ENCODE data around the gene PGM1. TPM values are rescaled to one million over a fixed set of nuclear protein-coding genes. Genes with fewer than 3 reads are reported as not detected.

Gene PGM1
- total and polyA plus RNA-seq, 2 of the 13 experiments (the other 11 are each of a cell fraction or from before 2014, with no cell fraction given) = 51.6 to 105 TPM

DNA sequence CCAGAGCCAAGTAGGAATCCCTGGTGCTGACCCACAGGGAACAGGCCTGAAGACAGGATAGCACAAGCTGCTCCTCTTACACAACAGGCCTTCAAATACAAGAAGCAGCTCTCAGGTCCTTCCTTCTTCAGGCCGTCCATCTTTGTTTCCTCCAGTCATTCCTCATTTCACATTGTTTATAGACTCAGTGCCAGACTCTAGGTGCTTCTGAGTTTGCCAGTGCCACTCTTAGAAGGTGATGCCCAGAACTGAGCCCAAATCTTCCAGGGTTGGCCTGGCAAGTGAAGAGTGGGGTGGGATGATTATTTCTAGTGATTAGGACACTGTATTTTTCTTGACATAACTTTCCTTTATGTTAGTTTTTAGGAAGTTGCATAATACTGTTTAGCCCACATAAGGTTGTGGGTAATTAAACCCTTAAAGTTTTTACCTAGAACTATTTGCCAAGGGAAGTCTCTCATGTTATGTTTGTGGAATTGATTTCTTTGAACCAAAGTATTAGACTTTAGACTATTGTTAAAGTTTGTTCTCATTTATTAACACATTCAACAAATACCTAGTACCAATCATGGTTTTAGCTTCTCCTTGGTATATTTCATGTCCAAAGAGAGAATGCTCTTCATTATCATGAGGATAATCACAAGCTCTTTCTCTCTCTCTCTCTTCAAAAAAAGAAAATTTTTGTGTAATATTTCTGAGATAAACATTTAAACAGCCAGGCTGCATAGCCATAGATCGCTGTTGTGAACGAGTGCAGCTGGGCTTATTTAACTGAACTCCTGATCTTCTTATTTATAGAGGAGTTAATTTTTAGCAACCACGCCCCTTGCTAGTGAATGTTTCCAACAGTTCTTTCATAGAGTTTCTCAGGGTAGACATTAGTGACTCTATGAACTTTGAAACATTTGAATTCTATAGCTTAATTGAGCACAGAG, 47.7 kb downstream of the PGM1 start (continued):
- TF ChIP-seq ARNT2 (CRISPR knock-in tag; IDR thresholded peaks at IDR 0.05; ENCODE audit: low read depth) = no peak
- no peak for TF ChIP-seq NFYC (CRISPR knock-in tag; IDR thresholded peaks at IDR 0.05)
- TF ChIP-seq ZNF772 (CRISPR knock-in tag; IDR thresholded peaks at IDR 0.05) = no peak
- TF ChIP-seq JUND (CRISPR knock-in tag; IDR thresholded peaks at IDR 0.05) = no peak
- no peak for TF ChIP-seq SIN3A (IDR thresholded peaks at IDR 0.05; ENCODE audit: borderline replicate concordance, low read depth, low read length)
- no peak for TF ChIP-seq ZNF747 (CRISPR knock-in tag; IDR thresholded peaks at IDR 0.05; ENCODE audit: borderline replicate concordance)
- no peak for TF ChIP-seq RFXANK (CRISPR knock-in tag; IDR thresholded peaks at IDR 0.05)
- TF ChIP-seq IRX3 (CRISPR knock-in tag; IDR thresholded peaks at IDR 0.05; ENCODE audit: borderline replicate concordance, low read depth) = no peak
- no peak for TF ChIP-seq ZFAT (CRISPR knock-in tag; conservative IDR thresholded peaks at IDR 0.05)
- TF ChIP-seq RBM39 (IDR thresholded peaks at IDR 0.05; ENCODE audit: low read depth, low read length, poor library complexity, severe bottlenecking) = no peak
- TF ChIP-seq RNF219 (CRISPR knock-in tag; IDR thresholded peaks at IDR 0.05) = 0 out of 2 replicates have a peak, but pooled peaks have one; percentile 6
- no peak for TF ChIP-seq MEF2D (CRISPR knock-in tag; IDR thresholded peaks at IDR 0.05)
- no peak for TF ChIP-seq ZNF839 (CRISPR knock-in tag; IDR thresholded peaks at IDR 0.05; ENCODE audit: borderline replicate concordance)
- no peak for TF ChIP-seq AGO1 (IDR thresholded peaks at IDR 0.05; ENCODE audit: low read depth, low read length, poor library complexity, severe bottlenecking)
- TF ChIP-seq PAWR (CRISPR knock-in tag; IDR thresholded peaks at IDR 0.05; ENCODE audit: borderline replicate concordance) = no peak
- TF ChIP-seq, protein P1, sequence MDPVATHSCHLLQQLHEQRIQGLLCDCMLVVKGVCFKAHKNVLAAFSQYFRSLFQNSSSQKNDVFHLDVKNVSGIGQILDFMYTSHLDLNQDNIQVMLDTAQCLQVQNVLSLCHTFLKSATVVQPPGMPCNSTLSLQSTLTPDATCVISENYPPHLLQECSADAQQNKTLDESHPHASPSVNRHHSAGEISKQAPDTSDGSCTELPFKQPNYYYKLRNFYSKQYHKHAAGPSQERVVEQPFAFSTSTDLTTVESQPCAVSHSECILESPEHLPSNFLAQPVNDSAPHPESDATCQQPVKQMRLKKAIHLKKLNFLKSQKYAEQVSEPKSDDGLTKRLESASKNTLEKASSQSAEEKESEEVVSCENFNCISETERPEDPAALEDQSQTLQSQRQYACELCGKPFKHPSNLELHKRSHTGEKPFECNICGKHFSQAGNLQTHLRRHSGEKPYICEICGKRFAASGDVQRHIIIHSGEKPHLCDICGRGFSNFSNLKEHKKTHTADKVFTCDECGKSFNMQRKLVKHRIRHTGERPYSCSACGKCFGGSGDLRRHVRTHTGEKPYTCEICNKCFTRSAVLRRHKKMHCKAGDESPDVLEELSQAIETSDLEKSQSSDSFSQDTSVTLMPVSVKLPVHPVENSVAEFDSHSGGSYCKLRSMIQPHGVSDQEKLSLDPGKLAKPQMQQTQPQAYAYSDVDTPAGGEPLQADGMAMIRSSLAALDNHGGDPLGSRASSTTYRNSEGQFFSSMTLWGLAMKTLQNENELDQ (CRISPR knock-in tag; IDR thresholded peaks at IDR 0.05; ENCODE audit: borderline replicate concordance) = no peak
- TF ChIP-seq FOXO4 (CRISPR knock-in tag; conservative IDR thresholded peaks at IDR 0.05) = no peak
- TF ChIP-seq KDM5A (IDR thresholded peaks at IDR 0.05; ENCODE audit: borderline replicate concordance, low read length) = peak; percentile 44; the same call in 1 of the 2 replicates
- no peak for TF ChIP-seq TEAD2 (CRISPR knock-in tag; IDR thresholded peaks at IDR 0.05)
- peak; percentile 23; the same call in 1 of the 2 replicates for TF ChIP-seq THAP11 (CRISPR knock-in tag; IDR thresholded peaks at IDR 0.05)
- TF ChIP-seq ATRX (CRISPR knock-in tag; IDR thresholded peaks at IDR 0.05; ENCODE audit: borderline replicate concordance) = no peak
- no peak for TF ChIP-seq ZNF746 (CRISPR knock-in tag; IDR thresholded peaks at IDR 0.05)
- TF ChIP-seq ZNF510 (CRISPR knock-in tag; IDR thresholded peaks at IDR 0.05; ENCODE audit: low read depth) = no peak
- TF ChIP-seq, protein P2, sequence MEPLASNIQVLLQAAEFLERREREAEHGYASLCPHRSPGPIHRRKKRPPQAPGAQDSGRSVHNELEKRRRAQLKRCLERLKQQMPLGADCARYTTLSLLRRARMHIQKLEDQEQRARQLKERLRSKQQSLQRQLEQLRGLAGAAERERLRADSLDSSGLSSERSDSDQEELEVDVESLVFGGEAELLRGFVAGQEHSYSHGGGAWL (CRISPR knock-in tag; IDR thresholded peaks at IDR 0.05) = no peak

All from HepG2 (cell line).